NCI-H748 treated with DMSO at 0.1 percent for 48 hours (cell line): ENCODE data around the gene PIK3CA.

Experiments used
- DNase-seq: peaks from one replicate; lab custom pipeline; 2025; lab: John Stamatoyannopoulos, UW

The PIK3CA gene

DNA sequence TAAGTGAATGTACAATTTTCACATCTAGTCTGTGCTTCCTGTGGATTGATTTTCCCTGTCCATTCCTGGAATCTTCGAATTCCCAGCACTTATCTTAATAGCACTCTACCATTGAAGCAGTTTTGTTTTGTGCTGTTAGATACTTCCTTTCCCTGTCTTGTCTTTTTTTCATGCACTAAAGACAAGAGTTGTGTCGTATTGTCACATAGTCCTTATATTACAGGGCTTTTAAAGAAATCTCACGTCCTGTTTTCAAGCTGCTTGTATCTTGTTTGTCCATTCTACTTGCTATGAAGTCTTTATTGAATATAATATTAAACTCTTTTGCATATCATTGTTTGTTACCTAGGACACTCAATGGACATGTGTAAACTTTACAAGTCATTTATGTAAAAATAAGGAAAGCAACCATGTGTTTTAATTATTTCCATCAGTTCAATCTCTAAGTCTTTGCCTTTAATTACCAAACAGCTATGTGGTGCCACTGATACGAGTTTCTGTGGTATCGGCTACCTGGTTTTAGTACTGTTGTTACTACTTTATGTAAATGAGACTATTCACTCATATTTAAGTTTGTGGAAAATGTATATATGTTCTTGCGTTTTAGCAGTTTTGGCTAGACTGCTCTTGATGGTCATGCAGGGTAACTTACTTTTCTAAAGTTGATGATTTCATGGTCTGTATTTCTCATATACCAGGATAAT, 10.3 kb downstream of the PIK3CA start:
- DNase-seq: no peak

DNA sequence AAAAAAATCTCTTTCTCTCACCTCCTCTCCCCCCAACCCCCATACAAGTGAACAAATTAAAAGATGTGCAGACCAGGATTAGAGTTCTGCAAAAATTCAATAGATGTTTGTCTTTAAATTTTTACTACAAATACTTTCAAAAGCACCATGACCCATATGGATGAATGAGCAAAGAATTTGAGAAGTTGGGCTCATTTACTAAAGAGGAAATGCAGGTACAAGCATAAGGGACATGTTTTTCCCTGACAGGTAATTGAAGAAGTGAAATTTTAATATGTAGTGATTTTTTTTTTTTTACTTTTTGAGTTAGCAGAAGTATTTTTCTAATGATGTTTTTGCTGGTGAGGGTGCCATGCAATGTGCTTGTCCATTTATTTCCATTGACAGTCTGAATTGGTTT, 15.3 kb downstream of the PIK3CA start:
- DNase-seq: no peak

DNA sequence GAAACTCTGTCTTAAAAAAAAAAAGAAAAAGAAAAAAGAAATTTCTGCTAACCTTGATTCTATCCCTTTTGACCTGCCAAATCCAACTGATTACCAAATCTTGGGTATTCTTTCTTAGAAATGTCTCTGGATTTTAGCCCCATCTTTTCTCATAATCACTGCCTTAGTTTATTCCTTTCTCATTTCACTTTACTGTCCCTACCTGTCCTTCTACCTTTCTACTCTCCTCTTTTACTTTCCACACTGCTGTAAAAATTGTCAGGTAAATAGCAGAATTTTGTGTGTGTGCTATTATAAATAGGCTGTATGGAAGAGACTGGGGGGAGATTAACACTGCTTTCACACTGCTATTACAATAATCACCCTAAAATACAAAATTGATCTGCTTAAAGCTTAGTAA, 16.7 kb downstream of the PIK3CA start:
- no peak for DNase-seq

DNA sequence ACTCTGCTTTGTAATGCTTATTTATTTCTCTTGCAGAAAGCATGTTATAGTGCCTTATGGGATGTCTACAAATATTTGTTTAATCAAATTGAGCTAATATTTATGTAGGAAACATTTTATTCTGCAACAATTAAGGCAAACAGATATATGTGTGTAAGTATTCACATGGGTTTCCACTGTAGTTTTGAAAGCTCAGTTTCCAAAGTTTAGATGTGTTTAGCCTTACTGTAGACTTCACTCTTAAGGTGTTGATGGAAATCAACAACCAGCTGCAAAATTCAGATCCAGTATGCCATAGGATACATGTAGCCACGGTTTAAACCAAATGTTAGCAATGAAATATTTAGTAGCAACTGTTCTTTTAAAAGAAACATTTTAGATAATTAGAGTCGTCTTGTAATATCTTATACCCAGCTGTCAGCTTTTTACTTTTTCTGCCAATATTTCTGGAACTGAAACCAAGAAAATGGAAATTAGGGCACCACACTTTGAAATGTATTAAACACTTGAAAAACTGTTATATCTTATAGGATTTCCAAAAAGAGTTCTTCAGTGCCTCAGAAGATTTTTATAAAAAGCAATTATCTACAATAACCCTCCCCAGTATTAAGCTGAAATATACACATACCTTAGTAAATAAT, 18.5 kb downstream of the PIK3CA start:
- no peak for DNase-seq

DNA sequence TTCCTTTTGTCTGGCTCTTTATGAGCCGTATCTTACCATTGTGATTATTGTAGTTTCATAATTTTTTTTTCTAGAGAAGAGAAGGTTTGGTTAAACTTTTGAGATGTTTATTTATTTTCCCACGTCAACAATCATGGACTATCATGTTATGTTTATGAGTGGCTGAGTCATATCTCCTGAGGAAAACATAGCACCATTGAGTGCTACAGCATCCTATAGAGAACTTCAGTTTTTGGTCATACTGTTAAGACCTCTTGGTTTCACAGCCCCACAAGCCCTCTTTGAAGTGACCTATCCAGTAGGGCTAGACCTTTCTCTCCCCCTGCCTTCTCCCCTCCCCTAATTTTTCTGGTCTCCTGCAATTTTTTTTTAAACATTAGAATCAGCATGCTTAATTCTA, 20.8 kb downstream of the PIK3CA start:
- no peak for DNase-seq

DNA sequence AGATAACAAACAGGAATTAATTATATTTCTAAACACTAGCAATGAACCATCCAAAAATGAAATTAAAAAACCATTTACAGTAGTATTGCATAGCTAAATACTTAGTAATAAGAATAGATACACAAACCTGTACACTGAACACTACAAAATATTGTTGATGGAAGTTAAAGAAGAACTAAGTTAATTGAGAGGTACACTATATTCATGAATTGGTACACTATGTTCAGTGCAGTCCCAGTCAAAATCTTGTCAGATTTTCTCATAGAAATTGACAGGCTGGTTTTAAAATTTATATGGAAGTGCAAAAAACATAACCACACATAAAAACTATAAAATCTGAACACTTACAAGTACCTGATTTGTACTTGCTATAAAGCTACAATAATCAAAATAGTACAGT, 24.4 kb downstream of the PIK3CA start:
- DNase-seq: no peak

DNA sequence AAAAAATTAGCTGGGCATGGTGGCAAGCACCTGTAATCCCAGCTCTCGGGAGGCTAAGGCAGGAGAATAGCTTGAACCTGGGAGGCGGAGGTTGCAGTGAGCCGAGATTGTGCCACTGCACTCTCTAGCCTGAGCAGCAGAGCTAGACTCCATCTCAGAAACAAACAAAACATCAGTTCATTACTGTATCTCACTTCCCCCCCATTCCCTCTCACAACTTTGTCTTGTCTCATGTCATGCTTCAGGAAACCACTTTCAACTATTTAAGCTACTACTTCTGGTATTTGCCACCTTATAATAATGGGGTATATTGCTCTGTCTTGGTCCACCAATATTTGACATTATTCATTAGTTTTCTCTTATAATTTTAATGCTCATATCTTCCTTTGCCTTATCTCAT, 26.2 kb downstream of the PIK3CA start:
- DNase-seq: no peak

DNA sequence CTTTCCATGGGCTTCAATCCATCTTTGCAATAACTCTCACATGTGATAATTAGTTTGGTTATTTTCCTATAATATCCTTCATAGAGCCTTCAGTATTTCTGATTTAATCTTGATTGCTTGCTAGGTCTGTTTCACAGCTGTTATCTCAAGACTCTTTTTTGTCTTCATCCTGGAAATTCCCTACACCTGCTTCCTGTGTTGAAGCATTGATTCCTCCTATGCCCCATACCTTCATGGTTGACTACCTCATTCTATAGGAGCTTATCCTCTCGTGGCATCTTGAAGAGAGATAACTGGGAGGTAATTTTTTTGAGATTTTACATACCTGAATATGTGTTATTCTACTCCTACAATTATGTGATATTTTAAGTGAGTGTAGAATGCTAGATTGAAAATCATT, 26.7 kb downstream of the PIK3CA start:
- no peak for DNase-seq

DNA sequence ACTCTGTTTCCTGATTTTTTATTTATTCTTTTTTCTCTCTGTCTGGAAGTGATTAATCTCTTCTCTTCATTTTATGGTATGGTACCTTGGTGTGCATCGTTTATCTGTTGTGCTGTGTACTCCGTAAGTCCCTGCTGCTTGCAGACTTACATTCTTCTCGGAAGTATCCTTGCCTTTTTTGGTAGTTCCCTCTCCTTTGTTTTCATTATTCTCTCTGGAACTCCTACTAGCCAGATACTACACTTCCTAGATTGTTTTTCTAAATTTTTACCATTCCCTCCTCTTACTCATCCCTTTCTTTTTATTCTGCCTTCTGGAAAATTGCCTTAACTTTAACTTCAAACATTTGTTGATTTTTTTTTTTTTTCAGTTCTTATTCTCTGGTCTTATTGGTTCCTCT, 27.2 kb downstream of the PIK3CA start:
- DNase-seq: no peak

DNA sequence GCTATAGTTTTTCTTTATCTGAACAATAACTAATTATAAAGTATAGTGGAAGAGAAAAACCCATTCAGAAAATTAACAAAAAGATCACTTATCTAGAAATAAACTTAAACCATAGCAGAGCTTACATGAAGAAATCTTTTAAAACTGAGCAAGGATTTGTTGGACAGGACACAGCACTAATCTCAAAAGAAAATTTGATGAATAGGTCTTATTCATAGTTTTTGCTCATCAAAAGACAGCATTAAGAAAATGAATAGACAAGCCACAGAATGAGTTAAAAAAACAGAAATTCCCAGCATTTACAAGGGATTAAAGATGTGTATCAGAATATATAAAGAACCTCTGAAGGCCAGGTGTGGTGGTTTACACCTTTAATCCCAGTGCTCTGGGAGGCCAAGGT, 29.5 kb downstream of the PIK3CA start:
- DNase-seq: no peak

DNA sequence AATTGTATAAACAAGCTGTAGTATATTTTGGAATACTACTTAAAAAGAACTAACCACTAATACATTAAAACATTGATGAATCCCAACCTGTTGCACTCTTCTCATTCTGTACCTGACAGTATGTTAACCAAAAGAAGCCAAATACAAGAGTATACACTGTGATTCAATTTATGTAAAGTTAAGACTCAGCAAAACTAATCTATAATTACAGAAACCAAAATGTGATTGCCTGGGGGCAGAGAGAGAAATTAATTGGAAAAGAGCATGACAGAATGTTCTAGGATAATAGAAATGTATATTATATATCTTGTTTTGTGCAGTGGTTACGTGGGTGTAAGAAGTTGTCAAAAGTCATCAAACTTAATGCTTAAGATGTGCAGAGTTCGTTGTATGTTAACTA, 31.1 kb downstream of the PIK3CA start:
- no peak for DNase-seq

DNA sequence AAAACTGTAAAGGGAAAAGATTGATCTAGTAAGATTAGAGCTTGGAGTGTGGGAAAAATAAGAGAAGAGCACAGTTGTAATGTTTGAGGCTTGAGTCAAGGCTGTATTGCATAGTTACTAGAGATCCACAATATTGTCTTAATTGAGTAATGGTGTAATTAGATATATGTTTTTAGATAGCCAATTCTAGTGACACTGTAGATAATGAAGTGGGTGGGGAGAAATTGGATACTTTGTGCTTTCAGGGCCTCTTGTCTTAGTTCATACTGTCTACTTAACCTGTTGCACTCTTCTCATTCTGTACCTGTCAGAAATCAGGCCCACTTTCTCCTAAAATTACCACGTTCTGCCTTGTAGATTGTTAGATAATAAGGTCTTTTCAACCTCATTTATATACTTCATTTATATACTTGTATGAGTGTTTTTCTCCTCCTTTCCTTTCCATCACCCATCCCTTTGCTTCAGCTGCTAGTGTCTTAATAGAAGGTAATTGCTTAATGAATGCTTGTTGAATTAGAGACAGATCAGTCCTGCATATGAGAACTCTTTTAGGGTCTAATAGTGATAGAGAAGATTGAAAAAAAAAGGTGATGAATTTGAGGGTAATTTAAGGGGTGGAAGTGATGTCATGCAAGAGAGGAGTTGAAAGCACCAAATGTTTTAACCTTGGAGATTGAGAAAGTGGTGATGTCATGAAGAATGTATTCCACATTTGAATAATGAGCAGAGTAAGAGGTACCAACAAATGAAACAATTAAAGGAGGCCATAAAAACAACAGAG, 32.0 kb downstream of the PIK3CA start:
- DNase-seq: peak; percentile 78

DNA sequence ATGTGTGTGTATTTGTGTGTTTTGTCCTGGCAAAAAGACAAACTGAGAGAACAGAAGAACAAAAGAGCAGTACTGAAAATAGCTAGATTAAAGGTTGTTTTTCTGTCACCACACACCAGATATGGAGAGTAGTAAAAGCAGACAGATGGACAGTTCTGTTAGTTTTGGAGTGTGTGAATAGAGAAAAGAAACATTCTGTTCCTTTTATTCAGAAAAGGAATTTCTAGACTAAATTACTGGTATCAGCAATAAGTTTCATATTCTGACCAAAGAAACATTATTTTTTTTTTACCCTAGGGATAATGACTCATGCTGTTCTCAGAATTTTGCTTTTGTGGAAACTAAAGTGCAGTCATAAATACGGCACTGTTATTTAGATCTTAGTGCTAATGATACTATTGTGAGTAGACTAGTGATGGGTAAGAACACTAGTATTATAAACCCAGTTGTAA, 32.9 kb downstream of the PIK3CA start:
- no peak for DNase-seq

DNA sequence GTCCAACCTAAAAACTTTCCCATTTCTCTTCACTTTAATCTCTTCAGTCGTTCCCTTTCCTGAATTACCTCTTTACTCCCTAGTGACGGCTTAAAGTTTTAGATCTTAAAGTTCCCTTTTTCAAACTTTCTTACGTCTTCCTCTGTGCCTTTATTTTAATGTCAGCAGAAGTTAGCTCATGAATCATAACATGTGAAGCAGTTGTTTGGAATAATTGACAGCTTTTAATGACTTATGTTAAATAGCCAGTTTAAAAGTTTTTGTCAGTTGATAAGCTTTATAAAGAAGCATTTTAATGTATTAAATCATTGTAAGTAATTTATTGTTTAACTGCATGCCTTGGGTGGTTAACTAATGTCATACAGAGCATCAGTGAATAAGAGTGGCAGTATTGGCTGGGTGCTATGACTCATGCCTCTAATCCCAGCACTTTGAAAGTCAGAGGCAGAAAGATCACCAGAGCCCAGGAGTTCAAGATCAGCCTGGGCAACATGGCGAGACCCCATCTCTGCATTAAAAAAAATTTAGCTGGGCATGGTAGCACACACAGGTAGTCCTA, 33.9 kb downstream of the PIK3CA start:
- no peak for DNase-seq

DNA sequence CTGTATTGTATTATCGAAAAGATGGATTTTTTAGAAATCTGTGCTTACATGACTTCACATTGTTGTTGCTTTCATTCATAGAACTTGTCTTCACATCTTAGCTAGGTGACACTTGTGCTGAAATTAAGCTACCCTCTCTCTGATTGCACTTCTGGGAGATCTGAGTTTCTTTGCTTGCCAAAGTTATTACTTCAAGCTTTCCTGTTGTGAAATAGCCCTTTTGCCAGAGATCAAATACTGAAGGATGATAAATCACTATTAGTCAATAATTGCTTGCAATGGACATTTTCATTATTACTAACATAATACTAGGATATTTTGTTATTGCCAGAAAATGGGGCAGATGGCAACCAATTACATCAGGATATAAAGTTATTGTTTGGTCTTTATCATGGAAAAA, 34.7 kb downstream of the PIK3CA start:
- no peak for DNase-seq

DNA sequence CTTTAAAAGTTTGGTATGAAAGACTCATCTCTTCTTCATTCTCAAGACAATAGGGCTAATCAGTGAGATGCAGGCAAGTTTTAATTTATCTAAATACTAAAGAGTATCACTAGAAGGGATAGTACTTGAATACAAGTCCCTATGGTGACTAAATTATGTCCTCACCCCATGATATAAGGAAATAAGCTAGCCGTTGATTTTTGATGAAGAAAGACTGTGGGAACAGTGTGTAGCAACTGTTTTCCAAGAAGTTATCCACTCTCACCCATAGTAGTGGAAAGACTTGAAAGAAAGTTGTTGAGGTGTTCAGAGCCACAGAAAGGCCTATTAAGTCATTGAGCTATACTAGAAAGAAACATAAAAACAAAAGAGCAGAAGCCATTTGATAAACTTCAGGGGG, 36.7 kb downstream of the PIK3CA start:
- DNase-seq: no peak

DNA sequence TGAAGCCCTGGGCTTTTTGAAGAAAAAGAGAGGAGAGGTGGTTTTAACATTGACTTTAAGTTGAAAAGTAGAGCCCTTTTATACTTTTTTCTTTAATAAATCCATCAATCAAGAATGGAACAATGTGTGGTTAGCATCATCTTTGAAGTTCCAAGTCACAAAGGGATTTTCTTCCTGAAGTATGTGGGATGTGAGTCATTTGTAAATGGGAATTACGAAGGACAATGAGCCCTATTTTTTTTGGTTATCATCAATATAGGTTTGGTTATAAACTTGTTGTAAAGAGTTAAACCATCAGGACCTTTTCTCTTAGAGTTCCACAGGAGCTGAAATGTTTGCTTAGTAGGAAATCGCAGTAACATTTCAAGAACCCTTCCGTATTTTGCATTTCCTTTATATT, 38.3 kb downstream of the PIK3CA start:
- no peak for DNase-seq

DNA sequence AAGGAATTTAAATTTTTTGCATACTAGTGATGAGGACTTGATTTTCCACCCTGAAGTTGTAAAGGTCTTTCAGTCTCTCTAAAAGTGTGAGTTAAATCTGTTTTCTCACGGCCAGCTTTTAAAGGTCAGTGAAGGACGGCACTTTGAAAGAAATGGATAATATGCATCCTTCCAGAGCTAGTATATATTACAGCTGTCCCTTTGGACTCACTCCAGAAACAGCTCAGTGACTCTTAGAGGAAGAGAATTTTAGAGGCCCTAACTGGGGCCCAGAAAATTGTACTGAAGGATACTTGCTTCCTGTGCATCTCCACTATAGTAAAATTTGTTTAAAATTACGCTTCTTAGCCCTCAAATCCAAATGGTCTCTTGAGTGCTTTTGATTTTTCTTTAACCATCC, 41.6 kb downstream of the PIK3CA start:
- no peak for DNase-seq

DNA sequence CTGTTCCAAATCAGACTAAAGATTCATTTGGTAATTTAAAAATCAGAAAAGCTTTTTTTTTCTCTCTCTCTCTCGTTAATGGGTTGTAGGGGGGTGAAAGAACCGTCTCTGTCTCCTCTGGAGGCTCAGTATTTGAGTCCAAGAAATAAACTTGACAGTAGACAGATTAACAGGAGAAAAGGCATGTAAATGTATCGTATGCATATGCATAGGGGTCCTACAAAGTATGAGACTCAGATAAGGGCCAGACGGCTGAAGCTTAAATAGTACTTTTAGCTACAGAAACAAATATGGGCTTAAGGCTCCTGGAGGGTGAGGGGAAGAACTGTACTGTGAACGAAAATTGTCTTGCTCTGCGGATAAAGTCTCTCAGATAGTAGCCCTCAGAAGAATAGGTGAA, 42.4 kb downstream of the PIK3CA start:
- no peak for DNase-seq

DNA sequence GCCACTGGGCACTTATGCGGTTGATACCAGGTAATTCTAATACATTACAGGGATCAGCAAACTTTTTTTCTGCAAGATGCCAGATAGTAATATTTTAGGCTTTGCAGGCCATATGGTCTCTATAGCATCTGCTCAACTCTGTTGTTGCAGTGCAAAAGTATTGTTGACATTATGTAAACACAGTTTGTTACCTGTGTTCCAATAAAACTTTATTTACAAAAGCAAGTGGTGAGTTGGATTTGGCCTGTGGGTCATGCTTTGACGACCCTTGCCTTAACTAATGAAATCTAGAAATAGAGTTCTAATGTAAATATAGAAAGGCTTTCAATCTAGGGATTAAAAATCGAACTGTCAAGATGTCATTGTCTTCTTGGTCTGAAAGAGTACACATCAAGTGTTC, 44.4 kb downstream of the PIK3CA start:
- no peak for DNase-seq

DNA sequence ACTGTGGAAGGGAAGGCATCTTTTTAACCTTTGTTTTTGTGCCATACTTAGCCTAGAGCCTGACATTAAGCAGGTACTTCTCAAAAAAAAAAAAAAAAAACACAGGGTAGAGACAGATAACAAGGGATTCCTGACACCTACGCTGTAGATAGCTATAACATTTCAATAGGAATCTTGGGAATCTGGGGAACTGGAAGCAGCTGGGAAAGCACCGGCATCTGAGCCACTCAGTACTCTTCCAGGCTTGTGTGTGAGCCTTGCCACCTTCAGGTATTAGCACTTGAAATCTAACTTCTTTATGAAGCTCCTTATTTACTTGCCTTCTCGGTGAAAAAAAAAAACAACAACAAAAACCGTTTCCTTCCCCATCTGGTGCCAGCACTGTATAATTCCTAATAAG, 46.8 kb downstream of the PIK3CA start:
- DNase-seq: no peak

DNA sequence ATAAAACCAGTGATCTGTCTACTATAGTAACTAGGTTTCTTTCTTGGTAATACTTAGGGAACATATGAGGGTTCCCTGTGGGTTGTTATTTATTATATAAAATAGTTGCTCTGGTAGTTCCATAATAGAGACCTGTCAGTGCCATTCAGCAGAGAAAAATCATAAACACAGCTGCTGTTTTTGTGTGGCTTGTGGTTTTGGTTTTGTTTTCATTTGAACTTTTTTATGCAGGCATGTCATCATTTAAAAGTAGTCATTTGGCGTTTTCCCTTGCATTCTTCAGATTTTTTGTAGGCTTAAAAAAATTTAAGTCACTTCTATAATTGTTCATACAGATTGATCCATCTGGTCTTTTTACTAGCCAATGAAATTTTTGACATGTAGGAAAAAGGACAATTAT, 47.9 kb downstream of the PIK3CA start:
- DNase-seq: no peak

DNA sequence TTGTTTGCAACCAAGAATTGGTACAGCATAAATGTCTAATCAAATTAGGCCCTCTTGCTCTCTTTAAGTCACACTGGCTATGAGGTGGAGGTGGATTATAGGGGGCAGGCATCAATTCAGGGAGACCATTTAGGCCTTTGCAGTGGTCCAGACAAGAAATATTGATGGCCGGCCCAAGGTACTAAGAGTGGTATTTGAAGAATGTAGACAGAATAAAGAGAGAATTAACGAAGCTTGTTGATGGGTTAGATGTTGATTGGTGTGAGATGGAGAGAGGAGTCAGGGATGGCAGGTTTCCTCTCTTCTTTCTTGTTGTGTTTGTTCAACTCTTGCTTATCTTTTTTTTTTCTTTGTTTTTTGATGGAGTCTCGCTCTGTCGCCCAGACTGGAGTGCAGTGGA, 48.5 kb downstream of the PIK3CA start:
- DNase-seq: no peak
